OCI-LY1 (cell line): ENCODE results near the gene KANSL3.

Experiments
- H2AFZ ChIP-seq: fragments of 200-600 bp; sonication (generic), shearing (Covaris generic); 2 replicates; pipeline ENCODE4 v1.6.0; 2014; ENCODE audit warnings: antibody characterized with exemption, mild to moderate bottlenecking, low read length
- H3F3A ChIP-seq: fragments of 200-600 bp; sonication (generic), shearing (Covaris generic); 2 replicates; pipeline ENCODE4 v1.6.0; 2014; ENCODE audit warnings: mild to moderate bottlenecking, antibody characterized with exemption, low read length, moderate library complexity; ENCODE audit not compliant: insufficient read depth
- H3K27ac ChIP-seq: fragments of 200-600 bp; sonication (generic); 2 replicates; pipeline ENCODE4 v1.5.1; 2014; ENCODE audit warnings: low read length, mixed run types, mild to moderate bottlenecking, low read depth; ENCODE audit not compliant: poor library complexity, severe bottlenecking
- H3K27me3 ChIP-seq: fragments of 200-600 bp; sonication (generic); 2 replicates; pipeline ENCODE4 v1.6.0; 2014; ENCODE audit warnings: antibody characterized with exemption, mild to moderate bottlenecking, low read length, moderate library complexity; ENCODE audit not compliant: insufficient read depth
- H3K36me3 ChIP-seq: fragments of 200-600 bp; sonication (generic); 2 replicates; pipeline ENCODE4 v1.6.1; 2014; ENCODE audit warnings: mild to moderate bottlenecking, antibody characterized with exemption, low read length, moderate library complexity, mixed read lengths; ENCODE audit not compliant: insufficient read depth
- H3K4me1 ChIP-seq: fragments of 200-600 bp; sonication (generic); 2 replicates; pipeline ENCODE4 v1.5.1; 2014; ENCODE audit warnings: mild to moderate bottlenecking, low read length, moderate library complexity; ENCODE audit not compliant: insufficient read depth, severe bottlenecking
- H3K4me2 ChIP-seq: fragments of 200-600 bp; sonication (generic), shearing (Covaris generic); 2 replicates; pipeline ENCODE4 v1.6.1; 2014; ENCODE audit warnings: low read length
- H3K4me3 ChIP-seq: fragments of 200-600 bp; sonication (generic); 2 replicates; pipeline ENCODE4 v1.5.1; 2014; ENCODE audit warnings: low read length, low read depth, mild to moderate bottlenecking, mixed read lengths; ENCODE audit not compliant: poor library complexity, severe bottlenecking
- H3K79me2 ChIP-seq: fragments of 200-600 bp; shearing (Covaris generic); 2 replicates; pipeline ENCODE4 v1.6.1; 2016; ENCODE audit warnings: mixed run types, low read length, mixed read lengths; ENCODE audit not compliant: insufficient read depth
- H3K9ac ChIP-seq: fragments of 200-600 bp; sonication (generic), shearing (Covaris generic); 2 replicates; pipeline ENCODE4 v1.6.1; 2014; ENCODE audit warnings: mild to moderate bottlenecking, low read length, mixed read lengths
- H3K9me2 ChIP-seq: fragments of 200-600 bp; sonication (generic), shearing (Covaris generic); 2 replicates; pipeline ENCODE4 v1.6.1; 2014; ENCODE audit warnings: low read depth, mild to moderate bottlenecking, low read length, mixed read lengths
- H3K9me3 ChIP-seq: fragments of 200-600 bp; shearing (Covaris generic); 2 replicates; pipeline ENCODE4 v1.6.1; 2014; ENCODE audit warnings: low read length, mixed read lengths
- H4K20me1 ChIP-seq: fragments of 200-600 bp; sonication (generic), shearing (Covaris generic); 2 replicates; pipeline ENCODE4 v1.6.0; 2016; ENCODE audit warnings: mild to moderate bottlenecking, low read length; ENCODE audit not compliant: insufficient read depth
- CTCF ChIP-seq: fragments of 200-600 bp; sonication (generic), shearing (Covaris generic); IDR thresholded peaks from 2 replicates; pipeline ENCODE4 v1.5.1; 2017; ENCODE audit warnings: mild to moderate bottlenecking, antibody characterized with exemption, low read length, moderate library complexity, mixed read lengths
- EZH2 ChIP-seq: fragments of 200-600 bp; sonication (generic), shearing (Covaris generic); IDR thresholded peaks from 2 replicates; pipeline ENCODE4 v1.8.0; 2017; ENCODE audit warnings: borderline replicate concordance, mixed run types, mild to moderate bottlenecking, antibody characterized with exemption, low read length, moderate library complexity, mixed read lengths

Gene KANSL3

GRCh38 chr2:96565111-96565510, 73.0 kb downstream of the KANSL3 start:
- Histone ChIP-seq H3K9me3 (no peaks in the 10 kb centered on the region), H3K27ac (no peak overlapping the region), H3F3A (no peaks in the 10 kb centered on the region), H3K27me3 (no peaks in the 10 kb centered on the region), H3K36me3 (no peaks in the 10 kb centered on the region), H4K20me1 (no peaks in the 10 kb centered on the region), H3K4me1 (no peaks in the 10 kb centered on the region), H3K9ac (no peak overlapping the region), H3K4me3 (no peak overlapping the region), H2AFZ (no peak overlapping the region), H3K79me2 (no peaks in the 10 kb centered on the region), H3K9me2 (no peaks in the 10 kb centered on the region), H3K4me2 (no peak overlapping the region)
- TF ChIP-seq EZH2, result no peak
- TF ChIP-seq CTCF, result no peak

GRCh38 chr2:96564563-96564962, 73.5 kb downstream of the KANSL3 start:
- H4K20me1 ChIP-seq, result no peaks in the 10 kb centered on the region
- H3K27me3 ChIP-seq, result no peaks in the 10 kb centered on the region
- no peak overlapping the region for H2AFZ ChIP-seq
- H3K4me2 ChIP-seq, result no peak overlapping the region
- no peaks in the 10 kb centered on the region for H3K4me1 ChIP-seq
- H3K27ac ChIP-seq, result no peak overlapping the region
- no peak overlapping the region for H3K4me3 ChIP-seq
- H3K9ac ChIP-seq, result no peak overlapping the region
- H3K9me2 ChIP-seq, result no peaks in the 10 kb centered on the region
- no peaks in the 10 kb centered on the region for H3K9me3 ChIP-seq
- H3K36me3 ChIP-seq, result no peaks in the 10 kb centered on the region
- H3K79me2 ChIP-seq, result no peaks in the 10 kb centered on the region
- no peaks in the 10 kb centered on the region for H3F3A ChIP-seq
- no peak for TF ChIP-seq CTCF
- no peak for TF ChIP-seq EZH2

DNA sequence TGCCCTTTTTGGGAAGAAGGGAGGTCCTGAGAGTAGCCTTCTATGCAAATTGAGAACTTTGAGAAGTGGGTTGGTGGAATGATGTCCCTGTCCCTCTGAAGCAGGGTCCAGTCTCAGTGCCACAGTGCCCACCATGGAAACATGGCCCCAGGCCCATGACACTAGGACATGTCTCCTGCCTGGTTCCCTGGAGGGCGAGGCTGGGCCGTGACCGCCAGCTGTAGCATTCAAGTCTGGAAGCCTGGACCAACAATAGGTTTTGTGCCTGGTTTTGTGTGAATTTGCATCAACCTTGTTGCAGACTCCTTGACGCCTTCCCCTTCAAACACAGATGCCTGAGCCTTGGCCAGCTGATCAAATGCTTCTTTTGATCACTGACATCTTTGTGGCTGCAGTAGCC, 74.1 kb downstream of the KANSL3 start:
- no peaks in the 10 kb centered on the region for H3F3A ChIP-seq
- H3K36me3 ChIP-seq, result no peaks in the 10 kb centered on the region
- no peaks in the 10 kb centered on the region for H3K4me1 ChIP-seq
- no peak overlapping the region for H3K27ac ChIP-seq
- H2AFZ ChIP-seq, result no peak overlapping the region
- H3K4me3 ChIP-seq, result no peak overlapping the region
- H4K20me1 ChIP-seq, result no peaks in the 10 kb centered on the region
- H3K9me2 ChIP-seq, result no peaks in the 10 kb centered on the region
- H3K79me2 ChIP-seq, result no peaks in the 10 kb centered on the region
- no peaks in the 10 kb centered on the region for H3K27me3 ChIP-seq
- H3K9me3 ChIP-seq, result no peaks in the 10 kb centered on the region
- no peak overlapping the region for H3K9ac ChIP-seq
- no peak overlapping the region for H3K4me2 ChIP-seq
- TF ChIP-seq EZH2 (no peak), CTCF (no peak)
